ENCODE measurements around the gene OGDHL.

Gene OGDHL

GRCh38 chr10:49700997-49701396 lies 61.1 kb downstream of the OGDHL start:
- Histone ChIP-seq H3K9me3 (ENCODE audit: control insufficient read depth, insufficient read depth, low read length) (no peaks in the 10 kb centered on the region), H3K4me3 (ENCODE audit: low read depth, low read length) (no peak overlapping the region), H3K36me3 (ENCODE audit: control insufficient read depth, insufficient read depth, low read length) (no peaks in the 10 kb centered on the region), H3K4me1 (ENCODE audit: control insufficient read depth, insufficient read depth, low read length) (peaks cover 3% of the 10 kb centered on the region), H3K9ac (ENCODE audit: low read depth, low read length) (no peak overlapping the region), H3K27me3 (ENCODE audit: control insufficient read depth, insufficient read depth, low read length) (peaks cover 14% of the 10 kb centered on the region)

GRCh38 chr10:49700211-49700610 lies 61.9 kb downstream of the OGDHL start:
- Histone ChIP-seq H3K4me1 (ENCODE audit: control insufficient read depth, insufficient read depth, low read length) (peaks cover 3% of the 10 kb centered on the region), H3K9me3 (ENCODE audit: control insufficient read depth, insufficient read depth, low read length) (no peaks in the 10 kb centered on the region), H3K9ac (ENCODE audit: low read depth, low read length) (no peak overlapping the region), H3K27me3 (ENCODE audit: control insufficient read depth, insufficient read depth, low read length) (peaks cover 18% of the 10 kb centered on the region), H3K4me3 (ENCODE audit: low read depth, low read length) (no peak overlapping the region), H3K36me3 (ENCODE audit: control insufficient read depth, insufficient read depth, low read length) (no peaks in the 10 kb centered on the region)

GRCh38 chr10:49698679-49699078 lies 63.4 kb downstream of the OGDHL start:
- H3K9me3 ChIP-seq (ENCODE audit: control insufficient read depth, insufficient read depth, low read length), result no peaks in the 10 kb centered on the region
- peaks cover 3% of the 10 kb centered on the region for H3K4me1 ChIP-seq (ENCODE audit: control insufficient read depth, insufficient read depth, low read length)
- no peaks in the 10 kb centered on the region for H3K36me3 ChIP-seq (ENCODE audit: control insufficient read depth, insufficient read depth, low read length)
- no peak overlapping the region for H3K4me3 ChIP-seq (ENCODE audit: low read depth, low read length)
- no peak overlapping the region for H3K9ac ChIP-seq (ENCODE audit: low read depth, low read length)
- H3K27me3 ChIP-seq (ENCODE audit: control insufficient read depth, insufficient read depth, low read length), result peaks cover 32% of the 10 kb centered on the region

GRCh38 chr10:49696311-49696710 lies 65.8 kb downstream of the OGDHL start:
- Histone ChIP-seq H3K4me1 (ENCODE audit: control insufficient read depth, insufficient read depth, low read length) (peaks cover 9% of the 10 kb centered on the region), H3K36me3 (ENCODE audit: control insufficient read depth, insufficient read depth, low read length) (no peaks in the 10 kb centered on the region), H3K4me3 (ENCODE audit: low read depth, low read length) (no peak overlapping the region), H3K9me3 (ENCODE audit: control insufficient read depth, insufficient read depth, low read length) (no peaks in the 10 kb centered on the region), H3K9ac (ENCODE audit: low read depth, low read length) (no peak overlapping the region), H3K27me3 (ENCODE audit: control insufficient read depth, insufficient read depth, low read length) (peaks cover 56% of the 10 kb centered on the region)

GRCh38 chr10:49694466-49694865 lies 67.7 kb downstream of the OGDHL start:
- H3K9me3 ChIP-seq (ENCODE audit: control insufficient read depth, insufficient read depth, low read length), result no peaks in the 10 kb centered on the region
- H3K36me3 ChIP-seq (ENCODE audit: control insufficient read depth, insufficient read depth, low read length), result no peaks in the 10 kb centered on the region
- H3K9ac ChIP-seq (ENCODE audit: low read depth, low read length), result no peak overlapping the region
- H3K4me3 ChIP-seq (ENCODE audit: low read depth, low read length), result no peak overlapping the region
- H3K4me1 ChIP-seq (ENCODE audit: control insufficient read depth, insufficient read depth, low read length), result peaks cover 15% of the 10 kb centered on the region
- H3K27me3 ChIP-seq (ENCODE audit: control insufficient read depth, insufficient read depth, low read length), result peaks cover 58% of the 10 kb centered on the region

- H3K36me3 ChIP-seq (ENCODE audit: control insufficient read depth, insufficient read depth, low read length), result no peaks in the 10 kb centered on the region
- peaks cover 81% of the 10 kb centered on the region for H3K27me3 ChIP-seq (ENCODE audit: control insufficient read depth, insufficient read depth, low read length)
- H3K4me1 ChIP-seq (ENCODE audit: control insufficient read depth, insufficient read depth, low read length), result peaks cover 25% of the 10 kb centered on the region
- H3K9me3 ChIP-seq (ENCODE audit: control insufficient read depth, insufficient read depth, low read length), result no peaks in the 10 kb centered on the region
- H3K9ac ChIP-seq (ENCODE audit: low read depth, low read length), result no peak overlapping the region
- no peak overlapping the region for H3K4me3 ChIP-seq (ENCODE audit: low read depth, low read length)
Measured at GRCh38 chr10:49691588-49691987, 70.5 kb downstream of the OGDHL start.

- no peaks in the 10 kb centered on the region for H3K9me3 ChIP-seq (ENCODE audit: control insufficient read depth, insufficient read depth, low read length)
- H3K27me3 ChIP-seq (ENCODE audit: control insufficient read depth, insufficient read depth, low read length), result peaks cover 81% of the 10 kb centered on the region
- H3K36me3 ChIP-seq (ENCODE audit: control insufficient read depth, insufficient read depth, low read length), result no peaks in the 10 kb centered on the region
- peak overlapping the region; percentile 23 for H3K4me3 ChIP-seq (ENCODE audit: low read depth, low read length)
- no peak overlapping the region for H3K9ac ChIP-seq (ENCODE audit: low read depth, low read length)
- peaks cover 25% of the 10 kb centered on the region for H3K4me1 ChIP-seq (ENCODE audit: control insufficient read depth, insufficient read depth, low read length)
Measured at GRCh38 chr10:49690698-49691356, 71.3 kb downstream of the OGDHL start.

GRCh38 chr10:49689882-49690510 lies 72.1 kb downstream of the OGDHL start:
- Histone ChIP-seq H3K27me3 (ENCODE audit: control insufficient read depth, insufficient read depth, low read length) (peaks cover 78% of the 10 kb centered on the region), H3K4me1 (ENCODE audit: control insufficient read depth, insufficient read depth, low read length) (peaks cover 25% of the 10 kb centered on the region), H3K4me3 (ENCODE audit: low read depth, low read length) (peak overlapping the region; percentile 10), H3K9me3 (ENCODE audit: control insufficient read depth, insufficient read depth, low read length) (no peaks in the 10 kb centered on the region), H3K9ac (ENCODE audit: low read depth, low read length) (no peak overlapping the region), H3K36me3 (ENCODE audit: control insufficient read depth, insufficient read depth, low read length) (no peaks in the 10 kb centered on the region)

GRCh38 chr10:49688920-49689319 lies 73.2 kb downstream of the OGDHL start:
- Histone ChIP-seq H3K9ac (ENCODE audit: low read depth, low read length) (no peak overlapping the region), H3K27me3 (ENCODE audit: control insufficient read depth, insufficient read depth, low read length) (peaks cover 71% of the 10 kb centered on the region), H3K36me3 (ENCODE audit: control insufficient read depth, insufficient read depth, low read length) (no peaks in the 10 kb centered on the region), H3K9me3 (ENCODE audit: control insufficient read depth, insufficient read depth, low read length) (no peaks in the 10 kb centered on the region), H3K4me3 (ENCODE audit: low read depth, low read length) (peak overlapping the region; percentile 27), H3K4me1 (ENCODE audit: control insufficient read depth, insufficient read depth, low read length) (peaks cover 25% of the 10 kb centered on the region)

GRCh38 chr10:49688261-49688846 lies 73.8 kb downstream of the OGDHL start:
- H3K27me3 ChIP-seq (ENCODE audit: control insufficient read depth, insufficient read depth, low read length), result peaks cover 65% of the 10 kb centered on the region
- no peak overlapping the region for H3K9ac ChIP-seq (ENCODE audit: low read depth, low read length)
- no peaks in the 10 kb centered on the region for H3K36me3 ChIP-seq (ENCODE audit: control insufficient read depth, insufficient read depth, low read length)
- H3K4me1 ChIP-seq (ENCODE audit: control insufficient read depth, insufficient read depth, low read length), result peaks cover 25% of the 10 kb centered on the region
- H3K4me3 ChIP-seq (ENCODE audit: low read depth, low read length), result peak overlapping the region; percentile 27
- H3K9me3 ChIP-seq (ENCODE audit: control insufficient read depth, insufficient read depth, low read length), result no peaks in the 10 kb centered on the region

- H3K4me3 ChIP-seq (ENCODE audit: low read depth, low read length), result no peak overlapping the region
- no peaks in the 10 kb centered on the region for H3K9me3 ChIP-seq (ENCODE audit: control insufficient read depth, insufficient read depth, low read length)
- H3K36me3 ChIP-seq (ENCODE audit: control insufficient read depth, insufficient read depth, low read length), result no peaks in the 10 kb centered on the region
- no peak overlapping the region for H3K9ac ChIP-seq (ENCODE audit: low read depth, low read length)
- peaks cover 21% of the 10 kb centered on the region for H3K4me1 ChIP-seq (ENCODE audit: control insufficient read depth, insufficient read depth, low read length)
- peaks cover 53% of the 10 kb centered on the region for H3K27me3 ChIP-seq (ENCODE audit: control insufficient read depth, insufficient read depth, low read length)
Measured at GRCh38 chr10:49686651-49687050, 75.5 kb downstream of the OGDHL start.

Data from iPS-15b (cell line).